ENCODE results near the gene BNIP5. TPM values are rescaled to one million over a fixed set of nuclear protein-coding genes. Genes with fewer than 3 reads are reported as not detected.

The BNIP5 gene
- total RNA-seq, 2 donors from 2014 or later, result 0.33 to 0.52 TPM

- Histone ChIP-seq H3K36me3 (replicated peaks in 1 of 2; ENCODE audit: insufficient read depth in 1 of 2, low read depth in 2 of 2) (no peaks in the 10 kb centered on the region), H3K9me3 (no peaks in the 10 kb centered on the region), H3K4me3 (no peak overlapping the region), H3K4me1 (no peaks in the 10 kb centered on the region), H3K27me3 (peaks cover 0 to 8% of the 10 kb centered on the region in 2 donors), H3K27ac (no peak overlapping the region)
- intact Hi-C loops (cut with DNase I), result no loop called here
- no peak for ATAC-seq
- 22 to 59% methylated on average over 6 to 26 of the region's 26 CpGs for WGBS, 2 donors
- TF ChIP-seq, protein P1, sequence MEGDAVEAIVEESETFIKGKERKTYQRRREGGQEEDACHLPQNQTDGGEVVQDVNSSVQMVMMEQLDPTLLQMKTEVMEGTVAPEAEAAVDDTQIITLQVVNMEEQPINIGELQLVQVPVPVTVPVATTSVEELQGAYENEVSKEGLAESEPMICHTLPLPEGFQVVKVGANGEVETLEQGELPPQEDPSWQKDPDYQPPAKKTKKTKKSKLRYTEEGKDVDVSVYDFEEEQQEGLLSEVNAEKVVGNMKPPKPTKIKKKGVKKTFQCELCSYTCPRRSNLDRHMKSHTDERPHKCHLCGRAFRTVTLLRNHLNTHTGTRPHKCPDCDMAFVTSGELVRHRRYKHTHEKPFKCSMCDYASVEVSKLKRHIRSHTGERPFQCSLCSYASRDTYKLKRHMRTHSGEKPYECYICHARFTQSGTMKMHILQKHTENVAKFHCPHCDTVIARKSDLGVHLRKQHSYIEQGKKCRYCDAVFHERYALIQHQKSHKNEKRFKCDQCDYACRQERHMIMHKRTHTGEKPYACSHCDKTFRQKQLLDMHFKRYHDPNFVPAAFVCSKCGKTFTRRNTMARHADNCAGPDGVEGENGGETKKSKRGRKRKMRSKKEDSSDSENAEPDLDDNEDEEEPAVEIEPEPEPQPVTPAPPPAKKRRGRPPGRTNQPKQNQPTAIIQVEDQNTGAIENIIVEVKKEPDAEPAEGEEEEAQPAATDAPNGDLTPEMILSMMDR (IDR thresholded peaks at IDR 0.05), result no peak
- TF ChIP-seq POLR2A (IDR thresholded peaks at IDR 0.05), result no peak
- no peak for DNase-seq
Observed at GRCh38 chr6:36285187-36285671, 51.5 kb downstream of the BNIP5 start.

DNA sequence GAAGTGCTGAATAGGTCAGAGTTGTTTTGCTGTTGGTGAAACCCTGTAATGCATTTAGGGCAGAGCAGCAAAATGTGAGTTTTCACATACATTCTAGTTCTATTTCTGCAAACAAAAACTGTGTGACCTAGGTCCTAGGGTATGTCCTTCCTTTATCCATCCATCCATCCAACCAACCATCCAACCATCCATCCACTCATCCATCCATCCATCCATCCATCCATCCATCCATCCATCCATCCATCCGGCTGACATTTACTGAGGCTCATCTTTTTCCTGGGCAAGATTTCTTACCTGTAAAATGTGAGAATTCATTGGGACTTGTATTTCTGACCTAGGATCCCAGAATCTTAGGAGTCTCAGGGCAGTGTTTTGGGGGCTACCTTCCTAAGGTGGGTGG is 52.3 kb downstream of the BNIP5 start:
- Histone ChIP-seq H3K4me3 (no peak overlapping the region), H3K27ac (no peak overlapping the region), H3K36me3 (replicated peaks in 1 of 2; ENCODE audit: insufficient read depth in 1 of 2, low read depth in 2 of 2) (no peaks in the 10 kb centered on the region), H3K27me3 (peaks cover 0 to 8% of the 10 kb centered on the region in 2 donors), H3K4me1 (no peaks in the 10 kb centered on the region), H3K9me3 (no peaks in the 10 kb centered on the region)
- WGBS, 2 donors, result 92 to 95% methylated on average over 1 of the region's 1 CpG
- intact Hi-C loops (cut with DNase I), result no loop called here
- TF ChIP-seq, protein P1 (IDR thresholded peaks at IDR 0.05), result no peak
- no peak for TF ChIP-seq POLR2A (IDR thresholded peaks at IDR 0.05)
- DNase-seq (no peak), ATAC-seq (no peak)

DNA sequence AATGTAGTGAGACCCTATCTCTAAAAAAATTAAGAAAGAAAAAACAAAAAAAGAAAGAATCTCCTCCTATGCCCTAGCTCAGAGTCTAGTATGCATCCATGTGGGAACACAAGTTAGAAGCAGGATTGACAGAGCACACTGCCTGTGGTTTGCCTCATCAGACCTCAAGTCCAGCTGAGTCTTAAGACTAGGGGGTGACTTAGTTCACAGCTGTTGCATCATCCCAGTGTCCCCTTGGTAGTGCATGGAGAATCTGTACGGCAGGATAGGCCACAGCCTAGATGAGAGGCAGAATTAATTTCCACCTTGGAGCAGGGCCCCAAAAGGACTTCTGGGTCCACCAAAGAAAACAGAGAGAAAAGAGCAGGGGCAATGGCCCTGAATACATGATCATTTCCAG is 53.1 kb downstream of the BNIP5 start:
- no peak for DNase-seq
- H3K27ac ChIP-seq, result no peak overlapping the region
- no peak overlapping the region for H3K4me3 ChIP-seq
- intact Hi-C loops (cut with DNase I), result no loop called here
- H3K9me3 ChIP-seq, result no peaks in the 10 kb centered on the region
- H3K4me1 ChIP-seq, result no peaks in the 10 kb centered on the region
- no peak for ATAC-seq
- WGBS, 2 donors, result 64 to 88% methylated on average over 1 of the region's 1 CpG
- peaks cover 0 to 8% of the 10 kb centered on the region in 2 donors for H3K27me3 ChIP-seq
- TF ChIP-seq POLR2A (IDR thresholded peaks at IDR 0.05), result no peak
- TF ChIP-seq, protein P1 (IDR thresholded peaks at IDR 0.05), result no peak
- no peaks in the 10 kb centered on the region for H3K36me3 ChIP-seq (replicated peaks in 1 of 2; ENCODE audit: insufficient read depth in 1 of 2, low read depth in 2 of 2)

GRCh38 chr6:36280983-36281382 is 55.7 kb downstream of the BNIP5 start:
- Histone ChIP-seq H3K4me1 (no peaks in the 10 kb centered on the region), H3K36me3 (replicated peaks in 1 of 2; ENCODE audit: insufficient read depth in 1 of 2, low read depth in 2 of 2) (no peaks in the 10 kb centered on the region), H3K27ac (no peak overlapping the region), H3K4me3 (no peak overlapping the region), H3K9me3 (no peaks in the 10 kb centered on the region), H3K27me3 (peaks cover 0 to 8% of the 10 kb centered on the region in 2 donors)
- no peak for ATAC-seq
- intact Hi-C loops (cut with DNase I), result no loop called here
- TF ChIP-seq, protein P1 (IDR thresholded peaks at IDR 0.05), result no peak
- TF ChIP-seq POLR2A (IDR thresholded peaks at IDR 0.05), result no peak
- 82 to 86% methylated on average over 4 of the region's 4 CpGs for WGBS, 2 donors
- DNase-seq, result no peak

DNA sequence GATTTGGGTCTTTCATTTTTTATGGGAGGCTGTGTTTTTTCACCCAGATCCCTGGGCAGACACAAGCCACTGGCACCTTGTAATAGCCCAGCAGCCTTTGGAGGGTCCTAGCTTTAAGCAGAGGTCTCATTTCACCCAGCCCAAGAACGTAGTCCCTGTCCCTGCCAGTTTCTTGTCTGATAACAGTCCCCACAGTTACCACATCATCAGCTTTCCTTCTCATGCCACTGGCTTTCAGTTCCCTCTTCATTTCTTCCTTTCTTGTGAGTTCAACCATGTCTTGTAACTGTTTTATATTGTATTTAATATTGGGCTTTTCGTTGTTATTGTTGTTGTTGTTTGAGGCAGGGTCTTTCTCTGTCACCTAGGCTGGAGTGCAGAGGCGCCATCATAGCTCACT is 56.2 kb downstream of the BNIP5 start:
- 52 to 63% methylated on average over 3 of the region's 3 CpGs for WGBS, 2 donors
- ATAC-seq, result no peak

More for the DNA sequence above, 56.2 kb downstream of the BNIP5 start:
- Histone ChIP-seq H3K27ac (no peak overlapping the region), H3K27me3 (peaks cover 0 to 8% of the 10 kb centered on the region in 2 donors), H3K4me3 (no peak overlapping the region), H3K9me3 (no peaks in the 10 kb centered on the region), H3K4me1 (no peaks in the 10 kb centered on the region), H3K36me3 (replicated peaks in 1 of 2; ENCODE audit: insufficient read depth in 1 of 2, low read depth in 2 of 2) (no peaks in the 10 kb centered on the region)
- intact Hi-C loops (cut with DNase I), result no loop called here
- TF ChIP-seq, protein P1 (IDR thresholded peaks at IDR 0.05), result no peak
- TF ChIP-seq POLR2A (IDR thresholded peaks at IDR 0.05), result no peak
- DNase-seq, result no peak
